Measurements from ENCODE around the gene CACNA1E.

DNA sequence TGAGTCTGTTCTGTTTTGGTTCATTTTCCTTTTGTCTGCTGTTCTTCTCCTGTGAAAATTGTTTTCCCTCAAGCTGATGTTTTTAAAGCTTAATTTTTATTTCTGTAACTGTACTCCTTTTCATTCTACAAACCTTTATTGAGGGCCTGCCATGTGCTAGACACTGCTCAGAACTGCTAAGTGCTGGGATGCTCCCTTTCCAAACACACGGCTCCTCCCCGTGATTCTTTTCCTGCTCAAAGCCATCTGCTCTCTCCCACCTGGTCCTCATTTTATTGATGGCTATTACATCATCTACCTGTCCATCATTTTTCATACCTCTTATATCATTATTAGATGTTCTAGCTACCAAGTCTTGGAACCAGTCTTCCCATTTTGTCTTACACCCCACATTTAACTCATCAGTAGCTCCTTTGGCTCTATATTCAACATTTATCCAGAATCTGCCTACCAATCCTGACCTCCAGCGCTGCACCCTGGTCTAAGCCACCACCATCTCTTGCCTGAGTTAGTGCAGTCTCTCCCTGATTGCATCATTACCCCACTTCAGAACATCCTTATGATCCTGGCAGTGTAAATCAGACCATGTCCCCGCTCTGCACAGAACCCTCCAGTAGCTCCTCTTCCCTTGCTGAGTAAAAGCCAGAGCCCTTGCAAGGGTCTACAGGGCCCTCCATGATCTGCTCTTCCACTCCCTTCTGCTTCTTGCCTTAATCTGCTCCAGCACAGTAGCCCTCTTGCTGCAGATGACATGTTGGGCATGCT lies 118.1 kb downstream of the CACNA1E start:
- TF ChIP-seq, protein P1, sequence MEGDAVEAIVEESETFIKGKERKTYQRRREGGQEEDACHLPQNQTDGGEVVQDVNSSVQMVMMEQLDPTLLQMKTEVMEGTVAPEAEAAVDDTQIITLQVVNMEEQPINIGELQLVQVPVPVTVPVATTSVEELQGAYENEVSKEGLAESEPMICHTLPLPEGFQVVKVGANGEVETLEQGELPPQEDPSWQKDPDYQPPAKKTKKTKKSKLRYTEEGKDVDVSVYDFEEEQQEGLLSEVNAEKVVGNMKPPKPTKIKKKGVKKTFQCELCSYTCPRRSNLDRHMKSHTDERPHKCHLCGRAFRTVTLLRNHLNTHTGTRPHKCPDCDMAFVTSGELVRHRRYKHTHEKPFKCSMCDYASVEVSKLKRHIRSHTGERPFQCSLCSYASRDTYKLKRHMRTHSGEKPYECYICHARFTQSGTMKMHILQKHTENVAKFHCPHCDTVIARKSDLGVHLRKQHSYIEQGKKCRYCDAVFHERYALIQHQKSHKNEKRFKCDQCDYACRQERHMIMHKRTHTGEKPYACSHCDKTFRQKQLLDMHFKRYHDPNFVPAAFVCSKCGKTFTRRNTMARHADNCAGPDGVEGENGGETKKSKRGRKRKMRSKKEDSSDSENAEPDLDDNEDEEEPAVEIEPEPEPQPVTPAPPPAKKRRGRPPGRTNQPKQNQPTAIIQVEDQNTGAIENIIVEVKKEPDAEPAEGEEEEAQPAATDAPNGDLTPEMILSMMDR (conservative IDR thresholded peaks at IDR 0.05; ENCODE audit: low read length): no peak
- TF ChIP-seq EZH2phosphoT487 (IDR thresholded peaks at IDR 0.05; ENCODE audit: borderline replicate concordance): no peak

Data from Loucy (cell line).